HepG2 (cell line): ENCODE results near the gene STX5. TPM values are rescaled to one million over a fixed set of nuclear protein-coding genes. Genes with fewer than 3 reads are reported as not detected.

ENCODE experiments used
- ATAC-seq: fragments of 200-7000 bp; cut with Tn5 transposase; 3 replicates; pipeline ENCODE4 v1.9.1; 2020; ENCODE audit warnings: mild to moderate bottlenecking, moderate library complexity
- BruUV-seq: library from RNA; stranded (reverse); fragments of 400-500 nt; replicated peaks from 2 replicates; lab custom pipeline; 2021; lab: Mats Ljungman, UMichigan
- CTCF ChIA-PET: fragments of 300-600 bp; formaldehyde crosslinking; extraction: SDS; loops from one replicate; lab custom pipeline; 2021; ENCODE audit warnings: low total read pairs, inconsistent platforms, low intra/inter-chr PET ratio; lab: Yijun Ruan, JAX
- POLR2A ChIA-PET: fragments of 350-600 bp; sonication (Branson Sonifier 250); formaldehyde crosslinking; loops from one replicate; lab custom pipeline; 2020; ENCODE audit warnings: antibody characterized with exemption, inconsistent platforms; lab: Yijun Ruan, JAX
- DNase-seq: peaks from one replicate; pipeline ENCODE4 v3.0.0-alpha.2; 2015; ENCODE audit warnings: low spot score
- FAIRE-seq: peaks from 3 replicates; lab custom pipeline; 2011; peaks lifted over from hg19 to GRCh38; lab: Jason Lieb, UNC
- H2AFZ ChIP-seq: one replicate; pipeline ENCODE4 v1.6.1; 2011; ENCODE audit warnings: low read length, inconsistent platforms
- H3K27ac ChIP-seq: fragments of 300-600 bp; 3 replicates; pipeline ENCODE4 v1.8.0; 2011; ENCODE audit warnings: mixed run types, mild to moderate bottlenecking, mixed read lengths, low read length, inconsistent platforms; ENCODE audit not compliant: insufficient read depth; ENCODE audit errors: extremely low read length
- H3K27me3 ChIP-seq, 2 experiments: fragments of 200-600 bp in 1 of 2; 2 replicates in 1 of 2; 3 replicates in 1 of 2; pipeline versions ENCODE4 v1.6.0 to v1.8.0; 2011; ENCODE audit warnings: low read length in 2 of 2, mild to moderate bottlenecking in 2 of 2, moderate library complexity in 2 of 2, inconsistent platforms in 1 of 2; ENCODE audit not compliant: insufficient read depth in 2 of 2, control insufficient read depth in 1 of 2
- H3K36me3 ChIP-seq, 2 experiments: fragments of 200-600 bp in 1 of 2; replicated peaks in 1 of 2; 2 replicates in 1 of 2; 3 replicates in 1 of 2; pipeline versions ENCODE4 v1.5.1 to v1.8.0; 2011; ENCODE audit warnings: low read length in 2 of 2, inconsistent platforms in 1 of 2; ENCODE audit not compliant: insufficient read depth in 2 of 2, control insufficient read depth in 1 of 2
- H3K4me1 ChIP-seq: 2 replicates; pipeline ENCODE4 v1.5.1; 2012; ENCODE audit warnings: low read length, inconsistent platforms; ENCODE audit not compliant: insufficient read depth
- H3K4me2 ChIP-seq: 2 replicates; pipeline ENCODE4 v1.6.0; 2011; ENCODE audit warnings: low read depth, low read length, inconsistent platforms
- H3K4me3 ChIP-seq, 3 experiments: fragments of 200-600 bp in 1 of 3; sonication (generic), shearing (Covaris generic) in 1 of 3; replicated peaks in 1 of 3; 2 replicates each; pipeline ENCODE4 v1.5.1; 2011 to 2016; ENCODE audit warnings: low read length in 3 of 3, inconsistent platforms in 2 of 3, low read depth in 2 of 3, mild to moderate bottlenecking in 2 of 3, control low read depth in 1 of 3, mixed read lengths in 1 of 3; ENCODE audit not compliant: insufficient read depth in 1 of 3
- H3K79me2 ChIP-seq: one replicate; pipeline ENCODE4 v1.6.1; 2011; ENCODE audit warnings: low read length, inconsistent platforms; ENCODE audit not compliant: insufficient read depth
- H3K9ac ChIP-seq: 2 replicates; pipeline ENCODE4 v1.6.0; 2011; ENCODE audit warnings: mild to moderate bottlenecking, low read depth, low read length, inconsistent platforms; ENCODE audit not compliant: insufficient read depth
- H3K9me3 ChIP-seq: 2 replicates; pipeline ENCODE4 v1.5.1; 2012; ENCODE audit warnings: mild to moderate bottlenecking, low read length
- H4K20me1 ChIP-seq: 2 replicates; pipeline ENCODE4 v1.6.0; 2011; ENCODE audit warnings: inconsistent platforms, mild to moderate bottlenecking, low read length, moderate library complexity; ENCODE audit not compliant: insufficient read depth
- KIAA2018 ChIP-seq: sonication (generic); formaldehyde crosslinking; IDR thresholded peaks from 2 replicates; pipeline ENCODE4 v1.5.0; 2020; ENCODE audit warnings: mild to moderate bottlenecking, missing genetic modification reagents, borderline replicate concordance
- MYC ChIP-seq: sonication (generic); formaldehyde crosslinking; IDR thresholded peaks from 2 replicates; pipeline ENCODE4 v1.9.0; 2021; ENCODE audit warnings: missing genetic modification reagents, borderline replicate concordance
- TP53 ChIP-seq: sonication (generic); formaldehyde crosslinking; conservative IDR thresholded peaks from 2 replicates; pipeline ENCODE4 v1.4.0; 2020; ENCODE audit warnings: missing genetic modification reagents
- ZNF180 ChIP-seq: sonication (generic); formaldehyde crosslinking; IDR thresholded peaks from 2 replicates; pipeline ENCODE4 v1.4.0; 2020; ENCODE audit warnings: low read depth, missing genetic modification reagents, borderline replicate concordance
- ZNF674 ChIP-seq: sonication (generic); formaldehyde crosslinking; IDR thresholded peaks from 2 replicates; pipeline ENCODE4 v1.5.0; 2020; ENCODE audit warnings: low read depth, mild to moderate bottlenecking, missing genetic modification reagents
- ZNF713 ChIP-seq: sonication (generic); formaldehyde crosslinking; IDR thresholded peaks from 2 replicates; pipeline ENCODE4 v1.4.0; 2020; ENCODE audit warnings: mild to moderate bottlenecking, missing genetic modification reagents
- WGBS: methylation state at CpG from one replicate; pipeline ENCODE4 v1.1.6; 2017; ENCODE audit warnings: low lambda C conversion rate; 5-methylcytosine and 5-hydroxymethylcytosine counted together
- in situ Hi-C: cut with HindIII; loops from 2 replicates; pipeline ENCODE4 v1.10.0; 2017; ENCODE audit warnings: low pct_unique_long_range_greater_than_20kb; ENCODE audit not compliant: extremely low pct_ligation_motif_present
- intact Hi-C: fragments of 100-400 bp; cut with micrococcal nuclease; formaldehyde crosslinking; loops from one replicate; pipeline ENCODE4 v1.10.0; 2022; ENCODE audit not compliant: unreplicated experiment
- polyA plus RNA-seq, 8 experiments: library from polyadenylated mRNA; depleted of rRNA in 3 of 8; stranded (reverse) in 7 of 8; unstranded in 1 of 8; fragments of >200 nt; fragmentation: Illumina TruSeq in 4 of 8; extraction: Trizol in 4 of 8; gene quantifications; 2 replicates each; pipeline versions ENCODE4 v1.2.1 to v1.2.3, GENCODE V29; 2011 to 2016; ENCODE audit warnings: low read depth in 4 of 8, missing spikeins in 1 of 8, mixed read lengths in 1 of 8; ENCODE audit not compliant: insufficient read depth in 1 of 8
- total RNA-seq, 5 experiments: library from RNA; depleted of rRNA; stranded (reverse); fragments of >200 nt; fragmentation: Illumina TruSeq; extraction: Trizol; gene quantifications; 2 replicates each; pipeline ENCODE4 v1.2.3, GENCODE V29; 2016; ENCODE audit warnings: low read depth in 1 of 5
- TF ChIP-seq, protein P1 (sequence below): sonication (generic); formaldehyde crosslinking; IDR thresholded peaks from 2 replicates; pipeline ENCODE4 v1.8.1; 2023; ENCODE audit warnings: mild to moderate bottlenecking, missing genetic modification reagents

Gene STX5
- total and polyA plus RNA-seq, 2 of the 13 experiments (the other 11 are each of a cell fraction or from before 2014, with no cell fraction given) = 26.9 to 30.0 TPM

DNA sequence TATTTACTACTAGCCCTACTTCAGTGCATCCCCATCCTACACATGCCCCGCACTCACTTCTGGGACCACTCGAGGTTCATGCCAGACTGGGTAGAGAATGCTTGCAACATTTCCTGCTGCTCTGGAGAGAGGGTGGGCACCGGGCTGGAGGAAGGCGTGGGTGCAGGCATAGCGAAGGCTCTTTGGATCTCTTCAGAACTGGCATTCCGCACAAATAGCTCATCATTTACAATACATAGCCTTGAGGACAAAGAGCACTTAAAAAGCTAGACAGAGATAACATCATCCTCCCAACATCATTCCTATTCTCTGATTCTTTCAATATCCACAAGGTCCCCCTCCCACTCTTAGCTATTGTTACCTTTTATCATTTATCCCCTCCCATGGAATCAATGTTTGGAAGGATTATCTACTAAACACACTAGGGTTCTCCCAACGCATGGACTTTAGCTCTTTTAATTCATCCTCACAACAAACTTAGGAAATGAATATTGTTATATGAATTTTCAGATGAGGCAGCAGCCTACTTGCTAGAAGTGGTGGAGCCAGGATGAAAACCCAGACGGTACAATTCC lies 37.6 kb downstream of the STX5 start:
- intact Hi-C loops = no loop called here
- BruUV-seq = no TSS peak
- H3K4me1 ChIP-seq = peaks cover 29% of the 10 kb centered on the region
- TF ChIP-seq MYC (CRISPR knock-in tag) (no peak), ZNF180 (CRISPR knock-in tag) (no peak), TP53 (CRISPR knock-in tag) (no peak), ZNF713 (CRISPR knock-in tag) (no peak)
- CTCF ChIA-PET = no interaction called here
- peaks cover 23% of the 10 kb centered on the region for H3K79me2 ChIP-seq
- in situ Hi-C loops = no loop called here
- no peak for DNase-seq
- no peak for ATAC-seq
- no peak overlapping the region for H3K4me3 ChIP-seq
- FAIRE-seq = no peak
- no peak overlapping the region for H3K4me2 ChIP-seq
- H3K36me3 ChIP-seq = peaks cover 31 to 66% of the 10 kb centered on the region in 2 experiments
- no peak overlapping the region for H2AFZ ChIP-seq
- H3K27ac ChIP-seq = no peak overlapping the region
- WGBS = 96% methylated on average over 8 of the region's 8 CpGs
- POLR2A ChIA-PET = interaction anchor here (1.0 to 2.2 kb wide), 3 partner anchors 11 to 47 kb away, joined by 7 to 12 read pairs (median 11); partner anchors contain the start of genes NXF1 and STX5
- H4K20me1 ChIP-seq = no peaks in the 10 kb centered on the region
- H3K9me3 ChIP-seq = no peaks in the 10 kb centered on the region
- no peaks in the 10 kb centered on the region for H3K27me3 ChIP-seq
- H3K9ac ChIP-seq = no peak overlapping the region

GRCh38 chr11:62792202-62792575 lies 39.7 kb downstream of the STX5 start:
- no peak overlapping the region for H2AFZ ChIP-seq
- H3K4me3 ChIP-seq = peak overlapping the region; percentile 11 to 92 (median 66); a peak in 4 of 6 replicates
- ATAC-seq (no peak; the same call in 2 of the 3 replicates), FAIRE-seq (no peak), DNase-seq (no peak)
- ChIA-PET CTCF (no interaction called here), POLR2A (interaction anchor here (0.6 to 9.1 kb wide), 7 partner anchors 12 to 64 kb away, joined by 3 to 201 read pairs (median 5); partner anchors contain the start of genes STX5, WDR74 and ZBTB3)
- no peaks in the 10 kb centered on the region; a peak in 1 of 5 replicates for H3K27me3 ChIP-seq
- peaks cover 34% of the 10 kb centered on the region for H3K79me2 ChIP-seq
- no peaks in the 10 kb centered on the region for H4K20me1 ChIP-seq
- H3K4me2 ChIP-seq = peak overlapping the region; percentile 85
- H3K27ac ChIP-seq = peak overlapping the region; percentile 63
- BruUV-seq = no TSS peak
- 54% methylated on average over 10 of the region's 11 CpGs for WGBS
- no peaks in the 10 kb centered on the region for H3K9me3 ChIP-seq
- in situ Hi-C loops (no loop called here), intact Hi-C loops (no loop called here)
- peak overlapping the region; percentile 91 for H3K9ac ChIP-seq
- peaks cover 29 to 59% of the 10 kb centered on the region in 2 experiments for H3K36me3 ChIP-seq
- peaks cover 43% of the 10 kb centered on the region for H3K4me1 ChIP-seq
- TF ChIP-seq, protein P1, sequence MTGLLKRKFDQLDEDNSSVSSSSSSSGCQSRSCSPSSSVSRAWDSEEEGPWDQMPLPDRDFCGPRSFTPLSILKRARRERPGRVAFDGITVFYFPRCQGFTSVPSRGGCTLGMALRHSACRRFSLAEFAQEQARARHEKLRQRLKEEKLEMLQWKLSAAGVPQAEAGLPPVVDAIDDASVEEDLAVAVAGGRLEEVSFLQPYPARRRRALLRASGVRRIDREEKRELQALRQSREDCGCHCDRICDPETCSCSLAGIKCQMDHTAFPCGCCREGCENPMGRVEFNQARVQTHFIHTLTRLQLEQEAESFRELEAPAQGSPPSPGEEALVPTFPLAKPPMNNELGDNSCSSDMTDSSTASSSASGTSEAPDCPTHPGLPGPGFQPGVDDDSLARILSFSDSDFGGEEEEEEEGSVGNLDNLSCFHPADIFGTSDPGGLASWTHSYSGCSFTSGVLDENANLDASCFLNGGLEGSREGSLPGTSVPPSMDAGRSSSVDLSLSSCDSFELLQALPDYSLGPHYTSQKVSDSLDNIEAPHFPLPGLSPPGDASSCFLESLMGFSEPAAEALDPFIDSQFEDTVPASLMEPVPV = no peak
- TF ChIP-seq KIAA2018 (CRISPR knock-in tag) (0 out of 2 replicates have a peak, but pooled peaks have one; percentile 56), ZNF674 (CRISPR knock-in tag) (peak; percentile 20; the same call in 1 of the 2 replicates)
